ENCODE results near the gene PON1. TPM values are rescaled to one million over a fixed set of nuclear protein-coding genes. Genes with fewer than 3 reads are reported as not detected.

PON1 gene
- total and polyA plus RNA-seq, 12 donors: 0.54 to 103 (median 5.4) TPM; not detected in 2

- Histone ChIP-seq H3K4me3 (no peak overlapping the region), H3K4me1 (replicated peaks in 1 of 2) (no peaks in the 10 kb centered on the region), H3K27ac (no peak overlapping the region), H3K9me3 (replicated peaks in 1 of 3) (no peaks in the 10 kb centered on the region), H3K27me3 (no peaks in the 10 kb centered on the region), H3K36me3 (replicated peaks in 1 of 2) (no peaks in the 10 kb centered on the region)
- 69 to 74% (median 71%) methylated on average over 9 of the region's 9 CpGs for WGBS, 4 donors
- TF ChIP-seq POLR2A (IDR thresholded peaks at IDR 0.05) (no peak), CTCF (IDR thresholded peaks at IDR 0.05) (no peak)
- DNase-seq: no peak
- intact Hi-C loops (cut with DNase I): no loop called here
These were observed 21.1 kb downstream of the PON1 start for GRCh38 chr7:95303013-95303905.

- Histone ChIP-seq H3K27me3 (no peaks in the 10 kb centered on the region), H3K4me3 (no peak overlapping the region), H3K36me3 (replicated peaks in 1 of 2) (no peaks in the 10 kb centered on the region), H3K9me3 (replicated peaks in 1 of 3) (no peaks in the 10 kb centered on the region), H3K27ac (no peak overlapping the region), H3K4me1 (replicated peaks in 1 of 2) (no peaks in the 10 kb centered on the region)
- TF ChIP-seq POLR2A (IDR thresholded peaks at IDR 0.05): no peak
- intact Hi-C loops (cut with DNase I): no loop called here
- 93 to 98% (median 96%) methylated on average over 3 of the region's 3 CpGs for WGBS, 4 donors
- no peak for DNase-seq
These were observed 26.2 kb downstream of the PON1 start for GRCh38 chr7:95298091-95298490.

GRCh38 chr7:95297041-95297440 lies 27.3 kb downstream of the PON1 start:
- no peaks in the 10 kb centered on the region for H3K4me1 ChIP-seq (replicated peaks in 1 of 2)
- H3K4me3 ChIP-seq: no peak overlapping the region
- 80 to 90% (median 84%) methylated on average over 1 of the region's 1 CpG for WGBS, 4 donors
- no peaks in the 10 kb centered on the region for H3K27me3 ChIP-seq
- intact Hi-C loops (cut with DNase I): no loop called here
- H3K27ac ChIP-seq: no peak overlapping the region
- no peaks in the 10 kb centered on the region for H3K9me3 ChIP-seq (replicated peaks in 1 of 3)
- TF ChIP-seq CTCF (IDR thresholded peaks at IDR 0.05) (no peak), POLR2A (IDR thresholded peaks at IDR 0.05) (no peak)
- H3K36me3 ChIP-seq (replicated peaks in 1 of 2): no peaks in the 10 kb centered on the region
- no peak for DNase-seq

- intact Hi-C loops (cut with DNase I): no loop called here
- TF ChIP-seq POLR2A (IDR thresholded peaks at IDR 0.05) (no peak), CTCF (IDR thresholded peaks at IDR 0.05) (no peak)
- H3K4me1 ChIP-seq (replicated peaks in 1 of 2): no peaks in the 10 kb centered on the region
These were observed 27.9 kb downstream of the PON1 start for GRCh38 chr7:95296456-95296855.

GRCh38 chr7:95295397-95295796 lies 28.9 kb downstream of the PON1 start:
- no peaks in the 10 kb centered on the region for H3K27me3 ChIP-seq
- intact Hi-C loops (cut with DNase I): no loop called here
- H3K36me3 ChIP-seq (replicated peaks in 1 of 2): no peaks in the 10 kb centered on the region
- no peaks in the 10 kb centered on the region for H3K9me3 ChIP-seq (replicated peaks in 1 of 3)
- no peak overlapping the region for H3K27ac ChIP-seq
- no peak for DNase-seq
- H3K4me1 ChIP-seq (replicated peaks in 1 of 2): no peaks in the 10 kb centered on the region
- TF ChIP-seq CTCF (IDR thresholded peaks at IDR 0.05): no peak
- no peak for TF ChIP-seq POLR2A (IDR thresholded peaks at IDR 0.05)
- H3K4me3 ChIP-seq: no peak overlapping the region

More at GRCh38 chr7:95296456-95296855, 27.9 kb downstream of the PON1 start:
- Histone ChIP-seq H3K27me3 (no peaks in the 10 kb centered on the region), H3K9me3 (replicated peaks in 1 of 3) (no peaks in the 10 kb centered on the region), H3K36me3 (replicated peaks in 1 of 2) (no peaks in the 10 kb centered on the region), H3K4me3 (no peak overlapping the region), H3K27ac (no peak overlapping the region)
- WGBS, 4 donors: 85 to 95% (median 92%) methylated on average over 6 of the region's 6 CpGs
- DNase-seq: no peak

Measured in adrenal gland (tissue), 12 donors.